Hepatic stellate cell (primary cell): ENCODE data around the gene ZSCAN18.

ENCODE experiments used
- DNase-seq: peaks from one replicate; pipeline ENCODE4 v3.0.0; 2011; ENCODE audit warnings: low spot score

ZSCAN18 gene

DNA sequence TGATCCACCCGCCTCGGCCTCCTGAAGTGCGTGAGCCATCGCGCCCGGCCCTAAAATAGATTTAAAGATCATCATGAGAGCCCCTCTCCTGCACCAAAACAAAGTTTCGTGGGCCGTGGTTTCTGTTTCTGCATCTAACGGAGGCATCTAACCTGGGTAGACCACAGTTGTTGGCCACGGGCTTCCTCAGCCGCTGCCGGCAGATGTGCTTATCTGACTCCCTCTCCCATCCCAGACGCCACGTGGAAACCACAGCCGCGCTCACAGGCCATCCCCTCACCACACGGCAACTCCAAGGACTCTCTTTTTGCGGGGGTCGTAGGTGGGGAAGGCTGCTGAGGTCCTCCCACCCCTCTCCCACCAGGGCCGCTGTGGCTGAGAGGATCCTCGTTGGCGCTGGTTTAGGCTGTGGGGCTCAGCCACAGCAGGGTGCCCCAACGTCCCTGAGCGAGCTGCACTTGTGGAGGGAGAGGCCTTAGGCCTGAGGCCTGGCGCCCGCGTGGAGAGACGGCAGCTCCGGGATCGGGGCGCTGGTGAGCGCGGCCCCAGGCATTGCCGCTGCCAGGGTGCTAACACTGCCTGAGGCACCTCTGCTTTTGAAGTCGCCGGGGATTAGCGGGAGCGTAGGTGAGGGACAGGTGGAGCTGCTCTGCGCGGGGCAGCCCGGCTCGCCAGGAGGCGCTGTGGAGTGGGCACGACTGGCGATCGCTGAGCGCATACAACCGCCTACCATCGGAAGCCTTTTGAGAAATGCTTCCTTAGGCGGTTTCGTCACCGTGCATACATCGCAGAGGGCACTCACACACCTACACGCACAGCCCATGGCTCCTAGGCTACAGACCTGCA lies 55.3 kb downstream of the ZSCAN18 start:
- no peak for DNase-seq

DNA sequence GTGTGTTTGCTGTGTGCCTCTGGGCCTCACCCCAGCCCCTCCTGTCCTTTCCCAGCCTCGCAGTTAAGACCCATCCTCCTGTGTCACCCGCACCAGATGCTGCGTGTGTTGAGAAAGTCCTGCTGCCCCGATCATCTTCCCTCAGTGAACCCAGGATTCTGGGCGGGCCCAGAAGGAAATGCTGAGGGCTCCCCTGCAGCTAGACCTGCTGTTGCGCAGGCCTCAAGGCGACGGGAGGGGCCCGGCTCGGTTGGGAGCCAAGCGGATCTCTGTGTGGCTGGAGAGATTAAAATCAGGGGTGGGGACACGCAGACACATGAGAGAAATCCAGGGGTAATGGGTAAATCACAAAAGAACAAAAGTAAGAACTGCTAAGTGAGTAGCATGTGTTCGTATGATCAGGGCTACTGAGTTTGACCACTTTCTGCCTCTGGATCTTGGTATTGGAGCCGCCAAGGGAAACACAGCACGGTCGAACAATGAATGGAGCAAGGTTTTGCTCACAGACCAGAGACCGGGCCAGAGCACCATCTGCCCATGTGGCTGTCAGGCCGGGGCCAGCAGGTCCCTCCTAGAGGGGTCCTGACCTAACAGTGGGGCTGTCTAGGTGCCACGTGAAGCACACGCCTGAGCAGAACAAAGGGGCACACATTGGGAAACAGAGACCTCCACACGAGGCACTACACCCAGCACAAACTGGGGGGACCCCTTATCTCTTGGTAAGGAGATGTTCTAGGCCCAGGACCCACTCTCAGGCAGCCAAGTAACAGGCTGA lies 57.1 kb downstream of the ZSCAN18 start:
- DNase-seq = no peak

DNA sequence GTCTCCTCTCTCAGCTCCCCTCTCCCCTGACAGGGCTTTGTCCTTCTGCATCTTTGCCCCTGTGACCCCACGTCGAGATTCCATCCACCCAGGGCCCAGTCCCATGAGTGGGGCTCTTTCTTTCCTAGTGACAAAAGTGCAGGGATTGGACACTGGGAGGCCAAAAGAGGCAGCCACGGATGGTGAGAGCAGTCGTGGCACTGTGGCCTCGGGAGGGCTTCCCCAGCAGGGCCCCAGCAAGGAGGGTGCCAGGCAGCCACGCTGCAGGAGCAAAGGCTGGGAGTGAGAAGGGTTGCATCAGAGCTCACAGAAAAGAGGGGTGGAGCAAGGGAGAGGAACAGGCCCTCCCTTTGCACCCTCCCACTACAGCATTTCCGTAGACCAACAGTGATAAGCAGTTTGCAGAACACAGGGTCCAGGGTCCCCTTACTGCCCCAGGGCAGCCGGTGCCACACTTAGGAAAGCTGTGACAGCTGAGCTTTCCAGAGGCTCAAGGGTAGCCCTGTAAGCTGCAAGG lies 59.3 kb downstream of the ZSCAN18 start:
- no peak for DNase-seq

DNA sequence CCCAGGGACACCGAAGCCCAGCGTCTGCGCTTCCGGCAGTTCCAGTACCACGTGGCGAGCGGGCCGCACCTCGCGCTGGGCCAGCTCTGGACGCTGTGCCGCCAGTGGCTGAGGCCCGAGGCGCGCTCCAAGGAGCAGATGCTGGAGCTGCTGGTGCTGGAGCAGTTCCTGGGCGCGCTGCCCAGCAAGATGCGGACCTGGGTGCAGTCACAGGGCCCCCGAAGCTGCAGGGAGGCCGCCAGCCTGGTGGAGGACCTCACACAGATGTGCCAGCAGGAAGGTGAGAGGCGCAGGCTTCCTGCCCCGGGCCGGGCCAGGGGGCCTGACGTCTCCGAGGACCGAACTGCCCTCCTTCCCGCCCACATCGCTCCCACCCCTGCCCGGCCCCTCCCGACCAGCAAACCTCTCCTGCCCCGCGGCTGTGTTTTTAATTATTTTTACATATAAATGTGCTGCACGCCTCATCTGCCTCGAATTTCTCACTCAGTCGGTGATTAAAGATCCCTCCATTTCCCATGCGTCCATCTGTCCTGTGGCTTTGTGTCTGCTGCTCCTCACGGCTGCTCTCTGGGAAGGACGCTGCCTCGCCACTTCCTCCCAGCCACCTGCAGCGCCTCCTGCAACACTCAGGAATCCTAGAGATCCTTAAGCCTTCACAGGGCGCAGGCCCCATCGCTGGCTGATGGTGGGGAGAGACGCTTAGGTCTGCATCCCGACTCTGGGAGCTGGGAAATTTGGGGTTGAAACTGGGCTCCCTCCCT lies 59.9 kb downstream of the ZSCAN18 start:
- DNase-seq = no peak

DNA sequence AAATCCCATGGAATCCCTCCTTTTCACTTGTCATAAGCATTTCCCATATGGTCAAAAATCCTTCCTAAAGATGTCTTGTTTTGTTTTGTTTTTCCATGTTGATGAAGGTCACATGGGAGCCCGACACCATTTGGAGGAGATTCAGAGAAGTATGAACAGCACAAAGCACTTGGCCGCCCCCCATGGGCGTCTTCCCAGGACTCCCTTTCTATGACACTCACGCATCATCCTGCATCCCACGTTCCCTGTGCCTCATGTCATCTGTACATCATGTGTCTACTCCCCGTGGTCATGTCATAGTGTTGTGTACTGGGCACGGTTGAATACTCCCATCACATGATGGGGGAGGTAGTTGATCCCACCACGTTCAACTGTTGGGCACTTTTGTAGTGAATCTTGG lies 62.2 kb downstream of the ZSCAN18 start:
- DNase-seq = no peak

DNA sequence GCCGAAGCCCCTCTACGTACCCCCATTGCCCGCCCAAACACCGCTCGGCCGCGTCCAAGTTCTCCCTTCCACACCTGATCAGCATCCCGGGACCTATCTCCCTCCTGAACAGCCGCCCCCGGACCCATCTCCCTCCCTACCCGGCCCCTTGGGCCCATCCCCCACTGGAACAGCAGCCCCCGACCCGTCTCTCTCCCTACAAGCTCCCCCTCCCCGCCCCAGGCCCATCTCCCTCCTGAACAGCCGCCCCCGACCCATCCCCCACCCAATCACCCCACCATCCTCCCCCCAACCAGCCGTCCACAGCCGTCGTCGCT lies 63.6 kb downstream of the ZSCAN18 start:
- no peak for DNase-seq
